B cell (primary cell): Measurements from ENCODE around the gene MTMR6.

Experiments used
- CTCF ChIP-seq: fragments of 200-600 bp; IDR thresholded peaks from one replicate; pipeline ENCODE4 v1.8.0; 2022; ENCODE audit warnings: antibody characterized with exemption, mild to moderate bottlenecking
- EZH2 ChIP-seq: IDR thresholded peaks from 2 replicates; pipeline ENCODE4 v1.6.1; 2012; ENCODE audit warnings: borderline replicate concordance, low read depth, mild to moderate bottlenecking, moderate library complexity, low read length; ENCODE audit not compliant: insufficient read depth, poor library complexity, severe bottlenecking

DNA sequence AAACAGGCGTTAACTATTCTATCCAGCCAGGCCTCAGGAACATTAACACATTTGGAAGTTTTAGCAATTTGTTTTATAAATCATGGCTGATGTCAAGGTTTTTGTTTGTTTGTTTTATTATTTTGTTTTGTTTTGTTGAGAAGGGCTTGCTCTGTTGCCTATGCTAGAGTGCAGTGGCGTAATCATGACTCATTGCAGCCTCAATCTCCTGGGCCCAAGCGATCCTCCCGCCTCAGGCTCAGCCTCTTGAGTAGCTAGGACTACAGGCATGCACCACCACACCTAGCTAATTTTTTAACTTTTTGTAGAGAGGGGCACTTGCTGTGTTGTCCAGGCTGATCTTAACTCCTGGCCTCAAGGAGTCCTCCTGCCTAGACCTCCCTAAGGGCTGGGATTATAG is 42.4 kb upstream of the MTMR6 start:
- TF ChIP-seq EZH2 (no peak), CTCF (no peak)
